CD14-positive monocyte (primary cell): ENCODE results near the gene PCNT. TPM values are rescaled to one million over a fixed set of nuclear protein-coding genes. Genes with fewer than 3 reads are reported as not detected.
"Not testable (repeated sequence)": the region's sequence is repeated elsewhere in the genome, so short reads cannot be mapped to it uniquely, and the experiment has no call there.

Source experiments
- DNase-seq, 3 donors: peaks; one replicate each; pipeline ENCODE4 v3.0.0-alpha.2; 2011 to 2022
- H2AFZ ChIP-seq: 2 replicates; pipeline ENCODE4 v1.6.0; 2012; ENCODE audit warnings: mild to moderate bottlenecking, low read depth, low read length, inconsistent platforms; ENCODE audit not compliant: insufficient read depth, poor library complexity, severe bottlenecking
- H3K27ac ChIP-seq, 2 donors: 1 replicate in 1 of 2; 2 replicates in 1 of 2; pipeline ENCODE4 v1.5.1; 2012 to 2013; ENCODE audit warnings: low read length in 2 of 2, control low read depth in 1 of 2, inconsistent platforms in 1 of 2, low read depth in 1 of 2, mild to moderate bottlenecking in 1 of 2
- H3K27me3 ChIP-seq, 2 donors: one replicate each; pipeline versions ENCODE4 v1.6.0 to v1.6.1; 2011 to 2013; ENCODE audit warnings: low read length in 2 of 2; ENCODE audit not compliant: control insufficient read depth in 2 of 2, insufficient read depth in 2 of 2
- H3K36me3 ChIP-seq, 2 donors: replicated peaks in 1 of 2; 1 replicate in 1 of 2; 2 replicates in 1 of 2; pipeline versions ENCODE4 v1.5.1 to v1.6.1; 2012 to 2013; ENCODE audit warnings: low read length in 2 of 2, control low read depth in 1 of 2, inconsistent platforms in 1 of 2, mild to moderate bottlenecking in 1 of 2; ENCODE audit not compliant: insufficient read depth in 2 of 2, control insufficient read depth in 1 of 2
- H3K4me1 ChIP-seq, 2 donors: 1 replicate in 1 of 2; 2 replicates in 1 of 2; pipeline versions ENCODE4 v1.5.1 to v1.6.1; 2012 to 2013; ENCODE audit warnings: low read length in 2 of 2, control low read depth in 1 of 2, inconsistent platforms in 1 of 2, mild to moderate bottlenecking in 1 of 2, moderate library complexity in 1 of 2; ENCODE audit not compliant: insufficient read depth in 2 of 2, control insufficient read depth in 1 of 2
- H3K4me2 ChIP-seq: replicated peaks from 2 replicates; pipeline ENCODE3; 2012; ENCODE audit warnings: low read length, moderate library complexity, mild to moderate bottlenecking; ENCODE audit not compliant: poor library complexity, severe bottlenecking; ENCODE audit errors: extremely low read depth
- H3K4me3 ChIP-seq, 3 experiments: fragments of 200-600 bp in 1 of 3; sonication (generic) in 1 of 3; replicated peaks in 1 of 3; 1 replicate in 2 of 3; 2 replicates in 1 of 3; pipeline ENCODE4 v1.5.1; 2011 to 2013; ENCODE audit warnings: low read length in 3 of 3, mild to moderate bottlenecking in 3 of 3, control low read depth in 2 of 3, low read depth in 2 of 3, inconsistent platforms in 1 of 3, moderate library complexity in 1 of 3
- H3K79me2 ChIP-seq: 2 replicates; pipeline ENCODE4 v1.6.0; 2012; ENCODE audit warnings: mild to moderate bottlenecking, control low read depth, inconsistent platforms, low read length, moderate library complexity; ENCODE audit not compliant: insufficient read depth
- H3K9ac ChIP-seq: 2 replicates; pipeline ENCODE4 v1.6.0; 2017; ENCODE audit warnings: low read length, mild to moderate bottlenecking; ENCODE audit not compliant: insufficient read depth, poor library complexity, severe bottlenecking
- H3K9me3 ChIP-seq, 2 donors: replicated peaks in 1 of 2; 1 replicate in 1 of 2; 2 replicates in 1 of 2; pipeline versions ENCODE4 v1.5.1 to v1.6.1; 2012 to 2013; ENCODE audit warnings: low read length in 2 of 2, control low read depth in 1 of 2; ENCODE audit not compliant: control insufficient read depth in 1 of 2, insufficient read depth in 1 of 2
- H4K20me1 ChIP-seq: 2 replicates; pipeline ENCODE4 v1.6.0; 2012; ENCODE audit warnings: mild to moderate bottlenecking, low read length, control low read depth, moderate library complexity; ENCODE audit not compliant: insufficient read depth
- H3K27ac Mint-ChIP-seq, 7 donors: one replicate each; pipeline ENCODE4 v1.8.0; 2020; ENCODE audit warnings: mild to moderate bottlenecking in 7 of 7, mixed read lengths in 7 of 7, moderate library complexity in 6 of 7, inconsistent platforms in 2 of 7
- H3K27me3 Mint-ChIP-seq, 3 donors: one replicate each; pipeline ENCODE4 v1.8.0; 2021 to 2022; ENCODE audit warnings: low read depth in 3 of 3, mild to moderate bottlenecking in 3 of 3, mixed read lengths in 3 of 3, moderate library complexity in 3 of 3, inconsistent platforms in 1 of 3
- H3K36me3 Mint-ChIP-seq, 2 donors: one replicate each; pipeline ENCODE4 v1.8.0; 2020; ENCODE audit warnings: mixed read lengths in 2 of 2, inconsistent platforms in 1 of 2, mild to moderate bottlenecking in 1 of 2
- H3K4me1 Mint-ChIP-seq: one replicate; pipeline ENCODE4 v1.8.0; 2020; ENCODE audit warnings: mild to moderate bottlenecking, mixed read lengths
- H3K4me3 Mint-ChIP-seq, 2 donors: one replicate each; pipeline ENCODE4 v1.8.0; 2020; ENCODE audit warnings: mild to moderate bottlenecking in 2 of 2, mixed read lengths in 2 of 2, moderate library complexity in 1 of 2
- H3K9me3 Mint-ChIP-seq, 7 donors: one replicate each; pipeline ENCODE4 v1.8.0; 2020 to 2022; ENCODE audit warnings: mixed read lengths in 7 of 7, mild to moderate bottlenecking in 6 of 7, moderate library complexity in 6 of 7, inconsistent platforms in 2 of 7
- CTCF ChIP-seq: fragments of 200-600 bp; IDR thresholded peaks from one replicate; pipeline ENCODE4 v1.8.0; 2022; ENCODE audit warnings: antibody characterized with exemption, mild to moderate bottlenecking
- WGBS: methylation state at CpG from one replicate; pipeline ENCODE4 v1.1.5; 2013; ENCODE audit warnings: missing lambda C conversion rate; ENCODE audit not compliant: insufficient coverage; 5-methylcytosine and 5-hydroxymethylcytosine counted together
- intact Hi-C, 2 donors: fragments of 100-400 bp; cut with micrococcal nuclease; formaldehyde crosslinking; loops; one replicate each; pipeline versions ENCODE4 v1.15.0 to v1.15.1; 2023
- polyA plus RNA-seq, 3 donors: library from polyadenylated mRNA; depleted of rRNA in 1 of 3; unstranded in 2 of 3; stranded (reverse) in 1 of 3; fragments of 300-500 nt in 2 of 3; fragments of >200 nt in 1 of 3; fragmentation: Illumina TruSeq in 2 of 3; gene quantifications; 1 replicate in 2 of 3; 2 replicates in 1 of 3; pipeline ENCODE4 v1.2.3, GENCODE V29; 2012 to 2021

Gene PCNT
- polyA plus RNA-seq, 3 donors = 4.2 to 16.3 (median 5.1) TPM

DNA sequence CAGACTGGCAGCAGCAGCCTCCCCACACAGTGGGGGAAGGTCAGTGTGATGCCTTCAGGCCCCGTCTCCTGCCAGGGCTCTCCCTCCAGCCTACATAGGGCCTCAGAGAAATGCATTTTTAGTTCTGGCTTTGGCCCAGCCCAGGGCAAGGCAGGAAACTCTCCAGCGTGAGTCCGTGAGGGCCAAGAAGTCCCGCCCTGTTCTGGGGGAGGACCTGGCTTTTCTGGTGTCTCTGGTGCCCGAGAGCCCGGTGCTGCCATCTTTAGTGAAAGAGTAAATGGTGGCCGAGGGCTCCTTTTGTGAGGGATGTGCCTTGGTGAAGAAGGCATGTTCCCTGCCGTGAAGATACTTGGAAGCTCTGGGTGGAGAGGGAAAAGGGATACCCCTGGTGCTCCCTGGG lies 120.0 kb downstream of the PCNT start:
- no peak for DNase-seq
- Histone ChIP-seq H3K27ac (peak overlapping the region in 1 of 2 donors; percentile 7), H3K27me3 (no peaks in the 10 kb centered on the region), H3K9ac (no peak overlapping the region), H3K4me3 (no peak overlapping the region), H3K4me2 (no peak overlapping the region), H3K4me1 (no peaks in the 10 kb centered on the region), H3K9me3 (peaks cover 12 to 14% of the 10 kb centered on the region in 2 donors), H2AFZ (no peak overlapping the region), H3K36me3 (peaks cover 56 to 97% of the 10 kb centered on the region in 2 donors), H4K20me1 (no peaks in the 10 kb centered on the region), H3K79me2 (no peaks in the 10 kb centered on the region)
- Mint-ChIP-seq H3K4me1 (no peaks in the 10 kb centered on the region), H3K4me3 (no peak overlapping the region), H3K9me3 (peaks cover 6 to 12% (median 9%) of the 10 kb centered on the region in 7 donors), H3K27ac (peak overlapping the region in 1 of 7 donors; percentile 64), H3K36me3 (peaks cover 56 to 86% of the 10 kb centered on the region in 2 donors), H3K27me3 (no peaks in the 10 kb centered on the region)
- WGBS = 93% methylated on average over 5 of the region's 8 CpGs
- no peak for TF ChIP-seq CTCF
- intact Hi-C loops = no loop called here

DNA sequence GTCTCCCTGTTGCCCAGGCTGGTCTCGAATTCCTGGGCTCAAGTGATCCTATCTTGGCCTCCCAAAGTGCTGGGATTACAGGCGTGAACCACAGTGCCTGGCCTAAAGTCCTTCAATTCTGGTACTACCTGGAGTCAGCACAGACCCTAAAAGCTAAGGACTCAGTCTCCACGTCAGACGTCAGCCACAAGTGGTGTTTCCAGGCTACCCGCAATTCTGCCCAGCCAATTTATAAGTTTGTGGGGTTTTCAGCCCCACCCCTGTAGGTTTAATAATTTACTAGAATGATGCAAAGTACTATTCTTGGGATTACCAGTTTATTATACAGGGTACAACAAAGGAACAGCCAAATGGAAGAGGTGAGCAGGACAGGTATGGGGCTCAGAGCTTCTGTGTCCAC lies 124.2 kb downstream of the PCNT start:
- H3K9me3 ChIP-seq = peaks cover 28 to 30% of the 10 kb centered on the region in 2 donors
- peaks cover 6% of the 10 kb centered on the region for H4K20me1 ChIP-seq
- H3K27ac ChIP-seq = no peak overlapping the region
- intact Hi-C loops = no loop called here
- peaks cover 30% of the 10 kb centered on the region for H3K79me2 ChIP-seq
- no peak overlapping the region for H2AFZ ChIP-seq
- no peaks in the 10 kb centered on the region for H3K27me3 Mint-ChIP-seq
- H3K27ac Mint-ChIP-seq = no peak overlapping the region
- H3K4me3 ChIP-seq = no peak overlapping the region
- 92% methylated on average over 2 of the region's 5 CpGs for WGBS
- H3K4me3 Mint-ChIP-seq = no peak overlapping the region
- peaks cover 17 to 68% of the 10 kb centered on the region in 2 donors for H3K36me3 ChIP-seq
- H3K4me1 ChIP-seq = no peaks in the 10 kb centered on the region
- H3K27me3 ChIP-seq = no peaks in the 10 kb centered on the region
- H3K9ac ChIP-seq = no peak overlapping the region
- no peak for DNase-seq
- H3K36me3 Mint-ChIP-seq = peaks cover 29 to 71% of the 10 kb centered on the region in 2 donors
- no peaks in the 10 kb centered on the region for H3K4me1 Mint-ChIP-seq
- peaks cover 24 to 34% (median 30%) of the 10 kb centered on the region in 7 donors for H3K9me3 Mint-ChIP-seq
- H3K4me2 ChIP-seq = no peak overlapping the region
- no peak for TF ChIP-seq CTCF

DNA sequence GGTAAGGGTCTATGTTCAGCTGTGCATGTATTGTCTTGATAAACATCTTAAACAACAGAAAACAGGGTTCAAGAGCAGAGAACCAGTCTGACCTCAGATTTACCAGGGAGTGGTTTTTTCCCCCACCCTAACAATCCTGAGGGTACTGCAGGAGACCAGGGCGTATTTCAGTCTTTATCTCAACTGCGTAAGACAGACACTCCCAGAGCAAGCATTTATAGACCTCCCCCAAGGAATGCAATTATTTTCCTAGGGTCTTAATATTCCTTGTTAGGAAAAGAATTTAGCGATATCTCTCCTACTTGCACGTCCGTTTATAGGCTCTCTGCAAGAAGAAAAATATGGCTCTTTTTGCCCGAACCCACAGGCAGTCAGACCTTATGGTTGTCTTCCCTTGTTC lies 124.9 kb downstream of the PCNT start:
- H2AFZ ChIP-seq, DNase-seq, H3K4me1 ChIP-seq, H3K4me2 ChIP-seq, H3K9ac ChIP-seq, intact Hi-C loops, H3K4me3 Mint-ChIP-seq, H3K27ac ChIP-seq, H3K27me3 ChIP-seq, H3K4me1 Mint-ChIP-seq, H4K20me1 ChIP-seq, H3K4me3 ChIP-seq, H3K27me3 Mint-ChIP-seq: not testable (repeated sequence)
- H3K27ac Mint-ChIP-seq = peak overlapping the region in 1 of 7 donors; percentile 30
- Histone ChIP-seq H3K9me3 (peaks cover 28 to 30% of the 10 kb centered on the region in 2 donors), H3K36me3 (peaks cover 10 to 61% of the 10 kb centered on the region in 2 donors), H3K79me2 (peaks cover 37% of the 10 kb centered on the region)
- peaks cover 25 to 68% of the 10 kb centered on the region in 2 donors for H3K36me3 Mint-ChIP-seq
- WGBS = 100% methylated on average over 1 of the region's 6 CpGs
- peaks cover 24 to 34% (median 30%) of the 10 kb centered on the region in 7 donors for H3K9me3 Mint-ChIP-seq
